ENCODE measurements around the gene ARSG. TPM values are rescaled to one million over a fixed set of nuclear protein-coding genes. Genes with fewer than 3 reads are reported as not detected.

Gene ARSG
- polyA plus RNA-seq, 1 donor from 2014 or later: 16.9 TPM

- H3K9ac ChIP-seq (ENCODE audit: low read length): no peak overlapping the region
- no peaks in the 10 kb centered on the region for H3K36me3 ChIP-seq (ENCODE audit: insufficient read depth, low read length)
- no peaks in the 10 kb centered on the region for H3K9me3 ChIP-seq (ENCODE audit: low read length)
- H3K4me2 ChIP-seq (ENCODE audit: low read length): no peak overlapping the region
- H2AFZ ChIP-seq (ENCODE audit: low read depth, low read length): no peak overlapping the region
- no peaks in the 10 kb centered on the region for H3F3A ChIP-seq (ENCODE audit: insufficient read depth, low read length, poor library complexity, severe bottlenecking)
- H3K27me3 ChIP-seq (ENCODE audit: insufficient read depth, low read depth, low read length): peaks cover 15% of the 10 kb centered on the region
- TF ChIP-seq SMC3 (conservative IDR thresholded peaks at IDR 0.05; ENCODE audit: poor library complexity): no peak
- TF ChIP-seq TAF1 (IDR thresholded peaks at IDR 0.05; ENCODE audit: low read depth): no peak
- no peak for TF ChIP-seq EZH2 (IDR thresholded peaks at IDR 0.05; ENCODE audit: borderline replicate concordance, insufficient read depth, low read length, poor library complexity, severe bottlenecking)
- TF ChIP-seq CTCF (IDR thresholded peaks at IDR 0.05; ENCODE audit: poor library complexity, severe bottlenecking): no peak
- no peak for TF ChIP-seq POLR2AphosphoS5 (IDR thresholded peaks at IDR 0.05)
- TF ChIP-seq MXI1 (conservative IDR thresholded peaks at IDR 0.05; ENCODE audit: poor library complexity, severe bottlenecking): no peak
- no peak for TF ChIP-seq EP300 (conservative IDR thresholded peaks at IDR 0.05; ENCODE audit: poor library complexity, severe bottlenecking)
- no peak for TF ChIP-seq REST (IDR thresholded peaks at IDR 0.05; ENCODE audit: borderline replicate concordance)
- no peak for TF ChIP-seq RAD21 (conservative IDR thresholded peaks at IDR 0.05)
- H4K20me1 ChIP-seq (ENCODE audit: insufficient read depth): no peaks in the 10 kb centered on the region
- no peak overlapping the region for H3K4me3 ChIP-seq (ENCODE audit: low read length)
- H3K27ac ChIP-seq (ENCODE audit: low read length): no peak overlapping the region
- no peaks in the 10 kb centered on the region for H3K9me2 ChIP-seq (ENCODE audit: insufficient read depth, low read length)
- no peaks in the 10 kb centered on the region for H3K79me2 ChIP-seq (replicated peaks; ENCODE audit: insufficient read depth, low read length)
These were observed 169.4 kb downstream of the ARSG start for GRCh38 chr17:68460715-68461114.

- no peaks in the 10 kb centered on the region for H3K9me2 ChIP-seq (ENCODE audit: insufficient read depth, low read length)
- H3K79me2 ChIP-seq (replicated peaks; ENCODE audit: insufficient read depth, low read length): no peaks in the 10 kb centered on the region
- no peaks in the 10 kb centered on the region for H3K36me3 ChIP-seq (ENCODE audit: insufficient read depth, low read length)
- no peaks in the 10 kb centered on the region for H3F3A ChIP-seq (ENCODE audit: insufficient read depth, low read length, poor library complexity, severe bottlenecking)
- no peak overlapping the region for H2AFZ ChIP-seq (ENCODE audit: low read depth, low read length)
- no peak for TF ChIP-seq SMC3 (conservative IDR thresholded peaks at IDR 0.05; ENCODE audit: poor library complexity)
- TF ChIP-seq MXI1 (conservative IDR thresholded peaks at IDR 0.05; ENCODE audit: poor library complexity, severe bottlenecking): no peak
- TF ChIP-seq REST (IDR thresholded peaks at IDR 0.05; ENCODE audit: borderline replicate concordance): no peak
- no peak for TF ChIP-seq EP300 (conservative IDR thresholded peaks at IDR 0.05; ENCODE audit: poor library complexity, severe bottlenecking)
- TF ChIP-seq CTCF (IDR thresholded peaks at IDR 0.05; ENCODE audit: poor library complexity, severe bottlenecking): no peak
- no peak for TF ChIP-seq RAD21 (conservative IDR thresholded peaks at IDR 0.05)
- peaks cover 14% of the 10 kb centered on the region for H3K27me3 ChIP-seq (ENCODE audit: insufficient read depth, low read depth, low read length)
- H3K9me3 ChIP-seq (ENCODE audit: low read length): no peaks in the 10 kb centered on the region
- no peaks in the 10 kb centered on the region for H4K20me1 ChIP-seq (ENCODE audit: insufficient read depth)
- H3K9ac ChIP-seq (ENCODE audit: low read length): no peak overlapping the region
- no peak overlapping the region for H3K27ac ChIP-seq (ENCODE audit: low read length)
- no peak overlapping the region for H3K4me3 ChIP-seq (ENCODE audit: low read length)
- no peak overlapping the region for H3K4me2 ChIP-seq (ENCODE audit: low read length)
These were observed 169.8 kb downstream of the ARSG start for GRCh38 chr17:68461122-68461539.
